SK-N-MC (cell line): ENCODE measurements around the gene TMED3.

Experiments
- EZH2 ChIP-seq: fragments of 200-600 bp; sonication (generic); IDR thresholded peaks from one replicate; pipeline ENCODE4 v1.6.1; 2017; ENCODE audit warnings: antibody characterized with exemption
- POLR2AphosphoS5 ChIP-seq: IDR thresholded peaks from 2 replicates; pipeline ENCODE4 v1.6.1; 2012; ENCODE audit warnings: mild to moderate bottlenecking, low read depth, low read length, borderline replicate concordance

DNA sequence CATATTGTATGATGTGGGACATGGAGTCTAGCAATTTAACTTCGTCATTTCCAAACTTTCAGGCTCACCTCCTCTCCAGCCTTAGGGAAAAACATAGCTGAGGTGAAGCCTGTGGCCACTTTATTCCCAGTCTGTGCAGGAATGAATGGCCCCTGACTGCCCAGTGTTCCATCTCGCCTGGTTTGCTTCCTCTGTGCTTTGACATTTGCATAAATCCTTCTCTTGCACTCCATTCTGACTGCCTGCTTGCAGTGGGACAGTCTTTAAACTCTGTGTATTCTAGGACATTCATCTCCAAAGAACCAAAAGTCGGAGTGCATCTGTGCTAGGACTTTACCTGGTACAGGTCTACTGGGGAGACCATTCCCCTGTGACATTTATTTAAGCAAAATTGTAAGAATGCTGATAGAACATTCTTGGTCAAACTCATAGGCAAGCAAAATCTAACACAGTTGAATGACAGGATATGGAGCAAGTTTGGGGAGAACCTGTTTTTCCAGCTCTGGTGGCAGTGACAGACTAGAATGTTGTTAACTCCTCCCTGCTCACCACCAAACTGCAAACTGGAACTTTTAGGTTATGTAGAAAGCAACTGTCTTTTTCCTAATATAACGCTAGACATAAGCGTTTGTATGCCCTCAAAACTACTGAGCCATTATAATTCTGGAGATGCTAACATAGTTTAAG, 22.1 kb downstream of the TMED3 start:
- TF ChIP-seq EZH2 = no peak
- TF ChIP-seq POLR2AphosphoS5 = no peak
